GM12878 (cell line): ENCODE results near the gene MATN1. TPM values are rescaled to one million over a fixed set of nuclear protein-coding genes. Genes with fewer than 3 reads are reported as not detected.

Experiments
- ATAC-seq: fragments of 200-7000 bp; cut with Tn5 transposase; 3 replicates; pipeline ENCODE4 v1.9.1; 2020; ENCODE audit warnings: mild to moderate bottlenecking, moderate library complexity
- BruUV-seq: library from RNA; stranded (reverse); fragments of 400-500 nt; replicated peaks from 2 replicates; lab custom pipeline; 2021; lab: Mats Ljungman, UMichigan
- CTCF ChIA-PET: fragments of 300-600 bp; sonication (Branson Sonifier 250); formaldehyde crosslinking; extraction: SDS; loops from one replicate; lab custom pipeline; 2021; ENCODE audit warnings: inconsistent platforms; lab: Yijun Ruan, JAX
- POLR2A ChIA-PET: fragments of 350-600 bp; formaldehyde crosslinking; extraction: SDS; loops from one replicate; lab custom pipeline; 2021; ENCODE audit warnings: inconsistent platforms; lab: Charles Lee
- RAD21 ChIA-PET: fragments of 300-600 bp; sonication (Branson Sonifier 250); formaldehyde crosslinking; loops from one replicate; lab custom pipeline; 2023; ENCODE audit warnings: antibody characterized with exemption; ENCODE audit not compliant: unreplicated experiment; lab: Charles Lee
- SMC1A ChIA-PET: fragments of 300-600 bp; sonication (Branson Sonifier 250); formaldehyde crosslinking; loops from one replicate; lab custom pipeline; 2023; ENCODE audit not compliant: unreplicated experiment, uncharacterized antibody; lab: Charles Lee
- DNase-seq: peaks from one replicate; pipeline ENCODE4 v3.0.0-alpha.2; 2011; ENCODE audit warnings: low read depth, low spot score
- FAIRE-seq: peaks from 3 replicates; lab custom pipeline; 2011; peaks lifted over from hg19 to GRCh38; lab: Jason Lieb, UNC
- H2AFZ ChIP-seq: 2 replicates; pipeline ENCODE4 v1.6.0; 2011; ENCODE audit warnings: low read depth, low read length, control low read depth; ENCODE audit not compliant: control insufficient read depth
- H3K27ac ChIP-seq: 2 replicates; pipeline ENCODE4 v1.5.1; 2011; ENCODE audit warnings: control low read depth; ENCODE audit not compliant: control insufficient read depth, insufficient read depth
- H3K27me3 ChIP-seq, 2 experiments: replicated peaks in 1 of 2; 2 replicates each; pipeline versions ENCODE4 v1.6.0 to v1.6.1; 2011; ENCODE audit warnings: low read length in 1 of 2; ENCODE audit not compliant: control insufficient read depth in 2 of 2, insufficient read depth in 2 of 2
- H3K36me3 ChIP-seq, 2 experiments: 2 replicates each; pipeline ENCODE4 v1.5.1; 2011; ENCODE audit warnings: low read length in 1 of 2; ENCODE audit not compliant: control insufficient read depth in 2 of 2, insufficient read depth in 2 of 2
- H3K4me1 ChIP-seq: 2 replicates; pipeline ENCODE4 v1.6.1; 2011; ENCODE audit warnings: mild to moderate bottlenecking, low read length, moderate library complexity, mixed read lengths; ENCODE audit not compliant: control insufficient read depth, insufficient read depth
- H3K4me2 ChIP-seq: 2 replicates; pipeline ENCODE4 v1.6.0; 2011; ENCODE audit warnings: control low read depth; ENCODE audit not compliant: control insufficient read depth, insufficient read depth
- H3K4me3 ChIP-seq: fragments of 200-600 bp; sonication (generic); 2 replicates; pipeline ENCODE4 v1.5.1; 2016
- H3K79me2 ChIP-seq: 2 replicates; pipeline ENCODE4 v1.6.0; 2011; ENCODE audit warnings: low read length; ENCODE audit not compliant: control insufficient read depth, insufficient read depth
- H3K9ac ChIP-seq: 2 replicates; pipeline ENCODE4 v1.8.0; 2011; ENCODE audit warnings: low read length, control low read depth, mixed read lengths; ENCODE audit not compliant: control insufficient read depth, insufficient read depth
- H3K9me3 ChIP-seq: replicated peaks from 3 replicates; pipeline ENCODE4 v1.5.1; 2011; ENCODE audit warnings: mild to moderate bottlenecking, low read length; ENCODE audit not compliant: control insufficient read depth, insufficient read depth
- H4K20me1 ChIP-seq: 2 replicates; pipeline ENCODE4 v1.6.0; 2011; ENCODE audit not compliant: control insufficient read depth, insufficient read depth
- BACH1 ChIP-seq: fragments of 450-650 bp; IDR thresholded peaks from 2 replicates; pipeline ENCODE4 v1.6.1; 2017; ENCODE audit warnings: mild to moderate bottlenecking, borderline replicate concordance
- CBX3 ChIP-seq: fragments of 200-600 bp; sonication (generic); IDR thresholded peaks from 2 replicates; pipeline ENCODE4 v1.6.1; 2016; ENCODE audit warnings: low read depth, borderline replicate concordance
- CHD2 ChIP-seq: IDR thresholded peaks from 2 replicates; pipeline ENCODE4 v1.6.1; 2011; ENCODE audit warnings: low read depth, low read length, improper control_type of control experiment, borderline replicate concordance
- ETV6 ChIP-seq, 2 experiments: fragments of 450-650 bp in 1 of 2; IDR thresholded peaks in 1 of 2; conservative IDR thresholded peaks in 1 of 2; 2 replicates each; pipeline ENCODE4 v1.6.1; 2014; ENCODE audit warnings: antibody characterized with exemption in 1 of 2, borderline replicate concordance in 1 of 2, low read depth in 1 of 2, mild to moderate bottlenecking in 1 of 2, moderate library complexity in 1 of 2
- GATAD2B ChIP-seq: fragments of 450-650 bp; conservative IDR thresholded peaks from 2 replicates; pipeline ENCODE4 v1.6.1; 2017; ENCODE audit warnings: low read depth, mild to moderate bottlenecking, moderate library complexity
- IKZF2 ChIP-seq, 2 experiments: fragments of 450-650 bp; IDR thresholded peaks; 2 replicates each; pipeline ENCODE4 v1.6.1; 2017; ENCODE audit warnings: mild to moderate bottlenecking in 2 of 2, moderate library complexity in 2 of 2
- IRF4 ChIP-seq: IDR thresholded peaks from 2 replicates; pipeline ENCODE4 v1.6.1; 2011; ENCODE audit warnings: low read depth, low read length
- PBX3 ChIP-seq: IDR thresholded peaks from 2 replicates; pipeline ENCODE4 v1.6.1; 2011; ENCODE audit warnings: mild to moderate bottlenecking, low read depth, low read length, moderate library complexity; ENCODE audit not compliant: insufficient replicate concordance
- RELB ChIP-seq: fragments of 450-650 bp; IDR thresholded peaks from 2 replicates; pipeline ENCODE4 v1.6.1; 2017; ENCODE audit warnings: low read depth, mild to moderate bottlenecking, moderate library complexity
- SRF ChIP-seq, 2 experiments: IDR thresholded peaks; 2 replicates each; pipeline ENCODE4 v1.6.1; 2011; ENCODE audit warnings: low read depth in 2 of 2, low read length in 2 of 2, mild to moderate bottlenecking in 1 of 2, moderate library complexity in 1 of 2
- USF2 ChIP-seq: IDR thresholded peaks from 2 replicates; pipeline ENCODE4 v1.6.1; 2011; ENCODE audit warnings: low read depth, low read length, improper control_type of control experiment, borderline replicate concordance
- WGBS: methylation state at CpG from one replicate; pipeline ENCODE4 v1.1.6; 2016; ENCODE audit warnings: low lambda C conversion rate; ENCODE audit not compliant: insufficient replicate concordance, insufficient coverage; ENCODE audit errors: missing lambda C conversion rate; 5-methylcytosine and 5-hydroxymethylcytosine counted together
- in situ Hi-C: fragments of 300-500 bp; cut with MboI; formaldehyde crosslinking; loops from 9 replicates; pipeline ENCODE4 v1.14.3; 2018; ENCODE audit warnings: mixed read lengths
- intact Hi-C: fragments of 100-400 bp; cut with micrococcal nuclease; formaldehyde crosslinking; loops from one replicate; pipeline ENCODE4 v1.14.2; 2022; ENCODE audit not compliant: unreplicated experiment
- polyA plus RNA-seq, 11 experiments: library from polyadenylated mRNA; depleted of rRNA in 4 of 11; unstranded in 6 of 11; stranded (reverse) in 5 of 11; fragments of >200 nt; fragmentation: Nextera tagmentation in 4 of 11; fragmentation: Illumina TruSeq in 1 of 11; extraction: Ambion mirVana in 4 of 11; extraction: Trizol in 1 of 11; gene quantifications; 1 replicate in 1 of 11; 2 replicates in 10 of 11; pipeline versions ENCODE4 v1.2.1 to v1.2.3, GENCODE V29; 2011 to 2016; ENCODE audit warnings: inconsistent platforms in 2 of 11, missing spikeins in 2 of 11, low read depth in 1 of 11
- total RNA-seq, 4 experiments: library from RNA; depleted of rRNA in 3 of 4; stranded (reverse); fragments of >200 nt in 3 of 4; fragmentation: Illumina TruSeq in 1 of 4; extraction: Trizol in 1 of 4; gene quantifications; 2 replicates each; pipeline versions ENCODE4 v1.2.1 to v1.2.3, GENCODE V29; 2013 to 2021
- TF ChIP-seq, protein P1 (sequence below): fragments of 450-650 bp; IDR thresholded peaks from 2 replicates; pipeline ENCODE4 v1.6.1; 2017; ENCODE audit warnings: mild to moderate bottlenecking
- TF ChIP-seq, protein P2 (sequence below), 3 experiments: IDR thresholded peaks in 2 of 3; conservative IDR thresholded peaks in 1 of 3; 2 replicates each; pipeline ENCODE4 v1.5.1; 2011; ENCODE audit warnings: low read depth in 3 of 3, low read length in 3 of 3, mild to moderate bottlenecking in 3 of 3, control low read depth in 2 of 3, moderate library complexity in 2 of 3, inconsistent platforms in 1 of 3, mixed read lengths in 1 of 3; ENCODE audit not compliant: control insufficient read depth in 2 of 3, insufficient read depth in 1 of 3; ENCODE audit errors: extremely low read depth in 1 of 3

The MATN1 gene
- total and polyA plus RNA-seq, 10 of the 15 experiments (the other 5 are each of a cell fraction or from before 2014, with no cell fraction given), result 0.04 to 0.50 (median 0.10) TPM; not detected in 1

DNA sequence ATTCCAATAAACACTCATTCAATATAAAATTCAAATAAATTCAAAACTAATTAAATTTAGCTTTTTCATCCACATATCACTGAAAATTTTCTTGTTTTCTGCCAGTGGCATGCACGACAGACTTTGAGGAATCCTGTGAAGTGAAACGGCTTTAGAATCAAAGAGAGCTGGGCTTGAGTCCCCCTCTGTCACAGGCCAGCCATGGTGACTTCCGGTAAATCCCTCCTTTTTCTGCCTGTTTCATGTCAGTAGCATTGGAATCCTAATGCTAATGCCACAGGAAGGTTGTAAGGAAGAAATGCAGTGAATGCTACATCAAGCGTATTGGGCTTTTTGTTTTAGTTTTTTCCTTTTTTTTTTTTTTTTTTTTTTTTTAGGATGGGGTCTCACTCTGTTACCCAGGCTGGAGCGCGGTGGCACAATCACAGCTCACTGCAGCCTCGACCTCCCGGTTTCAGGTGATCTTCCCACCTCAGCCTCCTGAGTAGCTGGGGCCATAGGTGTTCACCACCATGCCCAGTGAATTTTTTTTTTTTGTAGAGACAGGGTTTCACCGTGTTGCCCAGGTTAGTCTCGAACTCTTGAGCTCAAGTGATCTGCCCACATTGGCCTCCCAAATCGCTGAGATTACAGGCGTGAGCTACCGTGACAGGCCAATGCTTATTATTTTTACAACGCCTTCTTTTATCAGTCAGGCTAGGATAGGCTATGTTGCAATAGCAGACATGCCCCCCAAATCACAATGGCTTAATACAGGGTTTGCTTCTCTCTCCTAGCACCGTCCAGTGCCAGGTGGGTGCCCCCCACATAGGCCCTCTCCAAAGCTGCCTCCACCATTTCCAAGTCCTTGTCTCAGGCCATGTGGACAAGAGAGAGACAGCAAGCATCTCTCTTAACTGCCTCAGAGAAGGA, 3.6 kb upstream of the MATN1 start:
- no peak overlapping the region for H3K27ac ChIP-seq
- no peaks in the 10 kb centered on the region for H3K9me3 ChIP-seq
- intact Hi-C loops, result no loop called here
- DNase-seq (no peak), ATAC-seq (no peak), FAIRE-seq (no peak)
- H4K20me1 ChIP-seq, result no peaks in the 10 kb centered on the region
- POLR2A ChIA-PET, result interaction anchor here (0.6 to 7.0 kb wide), 11 partner anchors 9 to 1499 kb away, joined by 3 to 96 read pairs (median 6); partner anchors contain the start of gene LAPTM5
- no peak overlapping the region for H2AFZ ChIP-seq
- no peak overlapping the region for H3K4me2 ChIP-seq
- H3K36me3 ChIP-seq, result no peaks in the 10 kb centered on the region
- H3K27me3 ChIP-seq, result no peaks in the 10 kb centered on the region
- H3K79me2 ChIP-seq, result no peaks in the 10 kb centered on the region
- in situ Hi-C loops, result loop anchor here (10.0 kb wide), 1 partner anchor 48 kb away; no protein-coding TSS in a partner anchor
- 86% methylated on average over 15 of the region's 15 CpGs for WGBS
- RAD21 ChIA-PET, result interaction anchor here (1.1 to 15.6 kb wide), 8 partner anchors 8 to 54 kb away, joined by 3 to 538 read pairs (median 7); partner anchors contain the start of gene LAPTM5
- H3K4me1 ChIP-seq, result peaks cover 23% of the 10 kb centered on the region
- CTCF ChIA-PET, result interaction anchor here (1.0 to 11.2 kb wide), 12 partner anchors 7 to 187 kb away, joined by 3 to 221 read pairs (median 4); no protein-coding TSS in a partner anchor
- H3K9ac ChIP-seq, result no peak overlapping the region
- H3K4me3 ChIP-seq, result no peak overlapping the region
- SMC1A ChIA-PET, result interaction anchor here (0.8 to 21.5 kb wide), 8 partner anchors 8 to 184 kb away, joined by 3 to 556 read pairs (median 4); partner anchors contain the start of gene LAPTM5
- BruUV-seq, result no TSS peak
- TF ChIP-seq IKZF2 (IDR thresholded peaks at IDR 0.05) (no peak), CHD2 (no peak), RELB (no peak), GATAD2B (no peak), SRF (IDR thresholded peaks at IDR 0.05; ENCODE audit: low read depth in 2 of 2, low read length in 2 of 2) (no peak), USF2 (no peak), BACH1 (no peak), ETV6 (conservative IDR thresholded peaks at IDR 0.05 in 1 of 2, IDR thresholded peaks at IDR 0.05 in 1 of 2; ENCODE audit: borderline replicate concordance in 1 of 2, low read depth in 1 of 2) (no peak), PBX3 (no peak), CBX3 (no peak), IRF4 (no peak)
- TF ChIP-seq, protein P1, sequence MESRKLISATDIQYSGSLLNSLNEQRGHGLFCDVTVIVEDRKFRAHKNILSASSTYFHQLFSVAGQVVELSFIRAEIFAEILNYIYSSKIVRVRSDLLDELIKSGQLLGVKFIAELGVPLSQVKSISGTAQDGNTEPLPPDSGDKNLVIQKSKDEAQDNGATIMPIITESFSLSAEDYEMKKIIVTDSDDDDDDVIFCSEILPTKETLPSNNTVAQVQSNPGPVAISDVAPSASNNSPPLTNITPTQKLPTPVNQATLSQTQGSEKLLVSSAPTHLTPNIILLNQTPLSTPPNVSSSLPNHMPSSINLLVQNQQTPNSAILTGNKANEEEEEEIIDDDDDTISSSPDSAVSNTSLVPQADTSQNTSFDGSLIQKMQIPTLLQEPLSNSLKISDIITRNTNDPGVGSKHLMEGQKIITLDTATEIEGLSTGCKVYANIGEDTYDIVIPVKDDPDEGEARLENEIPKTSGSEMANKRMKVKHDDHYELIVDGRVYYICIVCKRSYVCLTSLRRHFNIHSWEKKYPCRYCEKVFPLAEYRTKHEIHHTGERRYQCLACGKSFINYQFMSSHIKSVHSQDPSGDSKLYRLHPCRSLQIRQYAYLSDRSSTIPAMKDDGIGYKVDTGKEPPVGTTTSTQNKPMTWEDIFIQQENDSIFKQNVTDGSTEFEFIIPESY, result no peak
- TF ChIP-seq, protein P2, sequence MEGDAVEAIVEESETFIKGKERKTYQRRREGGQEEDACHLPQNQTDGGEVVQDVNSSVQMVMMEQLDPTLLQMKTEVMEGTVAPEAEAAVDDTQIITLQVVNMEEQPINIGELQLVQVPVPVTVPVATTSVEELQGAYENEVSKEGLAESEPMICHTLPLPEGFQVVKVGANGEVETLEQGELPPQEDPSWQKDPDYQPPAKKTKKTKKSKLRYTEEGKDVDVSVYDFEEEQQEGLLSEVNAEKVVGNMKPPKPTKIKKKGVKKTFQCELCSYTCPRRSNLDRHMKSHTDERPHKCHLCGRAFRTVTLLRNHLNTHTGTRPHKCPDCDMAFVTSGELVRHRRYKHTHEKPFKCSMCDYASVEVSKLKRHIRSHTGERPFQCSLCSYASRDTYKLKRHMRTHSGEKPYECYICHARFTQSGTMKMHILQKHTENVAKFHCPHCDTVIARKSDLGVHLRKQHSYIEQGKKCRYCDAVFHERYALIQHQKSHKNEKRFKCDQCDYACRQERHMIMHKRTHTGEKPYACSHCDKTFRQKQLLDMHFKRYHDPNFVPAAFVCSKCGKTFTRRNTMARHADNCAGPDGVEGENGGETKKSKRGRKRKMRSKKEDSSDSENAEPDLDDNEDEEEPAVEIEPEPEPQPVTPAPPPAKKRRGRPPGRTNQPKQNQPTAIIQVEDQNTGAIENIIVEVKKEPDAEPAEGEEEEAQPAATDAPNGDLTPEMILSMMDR (IDR thresholded peaks at IDR 0.05 in 2 of 3, conservative IDR thresholded peaks at IDR 0.05 in 1 of 3; ENCODE audit: control insufficient read depth in 2 of 3, extremely low read depth in 1 of 3, insufficient read depth in 1 of 3, low read depth in 3 of 3, low read length in 3 of 3), result no peak
